ENCODE measurements around the gene LCN10.

GRCh38 chr9:136734837-136735496, 7.8 kb downstream of the LCN10 start:
- TF ChIP-seq CTCF (IDR thresholded peaks at IDR 0.05) (no peak), EZH2 (IDR thresholded peaks at IDR 0.05) (no peak), EZH2phosphoT487 (IDR thresholded peaks at IDR 0.05) (no peak)
